ENCODE results near the gene MXRA8.
"Not testable (repeated sequence)": the region's sequence is repeated elsewhere in the genome, so short reads cannot be mapped to it uniquely, and the experiment has no call there.

Gene MXRA8

DNA sequence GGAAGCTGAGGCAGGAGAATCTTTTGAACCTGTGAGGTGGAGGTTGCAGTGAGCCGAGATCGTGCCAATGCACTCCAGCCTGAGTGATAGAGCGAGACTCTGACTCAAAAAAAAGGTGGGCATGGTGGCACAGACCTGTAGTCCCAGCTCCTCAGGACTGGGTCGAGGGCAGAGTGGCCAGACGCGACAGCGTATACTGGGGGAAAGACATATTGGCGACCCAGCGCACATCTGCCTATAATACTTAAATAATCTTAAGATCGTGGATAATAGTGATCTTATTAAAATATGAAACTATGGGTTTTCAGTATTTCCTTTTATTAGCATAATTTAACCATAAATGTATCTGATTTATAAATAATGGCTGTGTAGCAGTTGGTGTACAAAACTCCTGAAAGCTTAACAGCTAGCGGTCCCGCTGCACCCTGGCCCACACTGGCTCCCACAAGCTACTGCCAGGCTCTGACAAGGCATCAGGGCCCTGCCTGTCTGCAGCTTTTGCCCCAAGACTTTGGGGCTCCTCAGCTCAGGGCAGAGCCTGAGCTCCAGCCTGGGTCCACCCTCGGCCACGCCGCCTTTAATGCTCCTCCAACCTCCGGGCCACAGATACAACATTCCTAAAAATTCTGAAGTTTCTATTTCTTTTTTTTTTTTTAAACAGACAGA lies 19.3 kb upstream of the MXRA8 start:
- Mint-ChIP-seq H3K4me1 (peaks cover 14% of the 10 kb centered on the region), H3K36me3 (peaks cover 1% of the 10 kb centered on the region), H3K27me3 (no peaks in the 10 kb centered on the region), H3K9me3 (no peaks in the 10 kb centered on the region), H3K27ac (no peak overlapping the region), H3K4me3 (no peak overlapping the region)
- DNase-seq (ENCODE audit: low spot score in 2 of 2), result no peak
- ATAC-seq (ENCODE audit: low read depth), result no peak

DNA sequence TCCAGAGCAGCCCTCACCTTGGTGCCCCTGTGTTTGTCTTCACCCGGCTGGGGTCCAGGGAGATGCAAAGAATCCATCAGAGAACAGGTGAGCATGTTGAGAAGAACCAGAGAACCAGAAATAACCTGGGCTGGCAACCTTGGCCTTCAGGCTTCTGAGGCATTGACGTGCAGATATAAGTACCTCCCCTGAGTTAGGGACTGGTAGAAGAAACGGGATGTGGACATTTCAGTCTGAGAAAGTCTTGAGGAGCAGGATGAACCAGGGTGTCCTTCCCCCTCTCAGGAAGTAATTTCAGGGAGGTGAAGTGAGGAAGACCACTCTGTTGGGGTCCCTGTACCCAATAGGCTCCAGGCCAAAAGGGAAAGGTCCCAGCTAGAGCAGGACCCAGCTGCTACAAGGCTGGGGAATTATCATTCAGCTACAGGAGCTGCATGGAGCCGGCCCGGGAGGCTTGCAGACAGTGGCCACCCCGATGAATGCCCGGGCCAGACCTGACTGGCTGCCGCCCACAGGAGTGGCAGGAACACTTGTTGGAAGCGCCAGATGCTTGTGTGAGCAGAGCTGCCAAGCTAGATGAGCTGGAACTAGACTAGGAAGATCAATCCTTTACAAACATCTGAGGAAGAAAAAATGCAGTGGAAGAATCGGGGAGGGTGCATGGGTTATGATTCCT lies 18.3 kb upstream of the MXRA8 start:
- H3K36me3 Mint-ChIP-seq, result no peaks in the 10 kb centered on the region
- H3K27ac Mint-ChIP-seq, result no peak overlapping the region
- peaks cover 6% of the 10 kb centered on the region for H3K4me1 Mint-ChIP-seq
- H3K9me3 Mint-ChIP-seq, result no peaks in the 10 kb centered on the region
- ATAC-seq (ENCODE audit: low read depth) (no peak), DNase-seq (ENCODE audit: low spot score in 2 of 2) (no peak)
- no peak overlapping the region for H3K4me3 Mint-ChIP-seq
- no peaks in the 10 kb centered on the region for H3K27me3 Mint-ChIP-seq

DNA sequence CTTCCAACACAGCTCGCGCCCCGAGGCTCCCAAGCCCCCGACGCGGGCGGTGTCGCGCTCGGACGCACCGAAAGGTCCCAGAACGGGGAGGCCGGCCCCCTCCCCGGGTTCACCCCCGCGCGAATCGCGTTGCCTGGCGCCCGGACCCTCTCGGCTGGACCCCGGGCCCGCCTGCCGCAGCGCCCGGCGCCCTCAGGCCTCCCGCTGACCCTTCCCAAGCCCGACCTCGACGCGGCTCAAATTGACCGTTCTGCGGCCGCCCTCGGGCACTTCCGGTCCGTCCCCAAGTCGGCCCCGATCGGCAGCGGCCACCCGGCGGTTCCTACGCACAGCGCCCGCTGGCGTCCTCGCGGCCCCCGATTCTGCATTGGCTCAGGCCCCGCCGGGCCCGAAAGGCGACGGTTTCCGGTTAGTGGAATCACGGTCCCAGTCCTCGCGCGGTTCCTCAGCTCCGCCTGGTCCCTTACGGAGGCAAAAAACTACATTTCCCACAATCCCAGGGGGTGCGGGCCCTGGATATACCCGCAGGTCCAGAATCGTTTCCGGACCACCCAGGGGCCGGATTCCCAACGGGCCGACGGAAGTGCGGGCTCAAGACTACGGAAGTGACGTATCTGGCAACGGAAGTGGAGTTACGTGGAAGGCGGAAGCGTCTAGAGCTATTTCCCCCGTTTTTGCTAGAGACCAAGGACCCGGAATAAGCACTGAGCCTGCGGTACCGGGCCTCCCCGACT lies 16.7 kb upstream of the MXRA8 start, which contains the start of gene AURKAIP1:
Gene AURKAIP1 (minus strand): TSS at position 279 of the 734 bp plus-strand sequence. CDS start 451 bp downstream, outside the sequence.
- ATAC-seq (ENCODE audit: low read depth) (peak; percentile 84), DNase-seq (ENCODE audit: low spot score in 2 of 2) (peak; percentile 87 to 96)
- peak within 1 kb of the TSS; percentile 83 for H3K4me3 Mint-ChIP-seq
- peak within 1 kb of the TSS; percentile 85 for H3K27ac Mint-ChIP-seq
- H3K36me3 Mint-ChIP-seq, result no peaks in the 10 kb centered on the region
- H3K9me3 Mint-ChIP-seq, result no peaks in the 10 kb centered on the region
- peaks cover 5% of the 10 kb centered on the region for H3K4me1 Mint-ChIP-seq
- H3K27me3 Mint-ChIP-seq, result no peaks in the 10 kb centered on the region

DNA sequence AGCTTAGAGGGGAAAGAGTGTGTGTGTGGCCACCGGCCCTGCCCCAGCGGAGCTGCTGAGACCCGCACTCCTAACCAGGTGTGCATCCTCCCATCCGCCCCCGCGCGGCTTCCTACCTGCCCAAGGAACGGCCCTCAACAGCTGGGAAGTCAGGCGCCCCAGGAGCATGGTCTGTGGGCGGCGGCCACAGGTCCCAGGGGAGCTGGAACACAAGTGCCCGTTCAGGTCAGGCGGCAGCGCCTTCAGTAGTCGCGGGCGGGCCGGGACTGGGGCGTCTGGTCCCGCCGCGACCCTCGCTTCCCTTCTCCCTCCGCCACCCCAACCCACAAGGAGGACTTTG lies 16.2 kb upstream of the MXRA8 start:
- ATAC-seq (ENCODE audit: low read depth) (no peak), DNase-seq (ENCODE audit: low spot score in 2 of 2) (peak in 1 of 2 donors; percentile 43)
- peak overlapping the region; percentile 83 for H3K4me3 Mint-ChIP-seq
- H3K4me1 Mint-ChIP-seq, result peaks cover 5% of the 10 kb centered on the region
- no peaks in the 10 kb centered on the region for H3K27me3 Mint-ChIP-seq
- H3K9me3 Mint-ChIP-seq, result no peaks in the 10 kb centered on the region
- no peaks in the 10 kb centered on the region for H3K36me3 Mint-ChIP-seq
- H3K27ac Mint-ChIP-seq, result peak overlapping the region; percentile 85

DNA sequence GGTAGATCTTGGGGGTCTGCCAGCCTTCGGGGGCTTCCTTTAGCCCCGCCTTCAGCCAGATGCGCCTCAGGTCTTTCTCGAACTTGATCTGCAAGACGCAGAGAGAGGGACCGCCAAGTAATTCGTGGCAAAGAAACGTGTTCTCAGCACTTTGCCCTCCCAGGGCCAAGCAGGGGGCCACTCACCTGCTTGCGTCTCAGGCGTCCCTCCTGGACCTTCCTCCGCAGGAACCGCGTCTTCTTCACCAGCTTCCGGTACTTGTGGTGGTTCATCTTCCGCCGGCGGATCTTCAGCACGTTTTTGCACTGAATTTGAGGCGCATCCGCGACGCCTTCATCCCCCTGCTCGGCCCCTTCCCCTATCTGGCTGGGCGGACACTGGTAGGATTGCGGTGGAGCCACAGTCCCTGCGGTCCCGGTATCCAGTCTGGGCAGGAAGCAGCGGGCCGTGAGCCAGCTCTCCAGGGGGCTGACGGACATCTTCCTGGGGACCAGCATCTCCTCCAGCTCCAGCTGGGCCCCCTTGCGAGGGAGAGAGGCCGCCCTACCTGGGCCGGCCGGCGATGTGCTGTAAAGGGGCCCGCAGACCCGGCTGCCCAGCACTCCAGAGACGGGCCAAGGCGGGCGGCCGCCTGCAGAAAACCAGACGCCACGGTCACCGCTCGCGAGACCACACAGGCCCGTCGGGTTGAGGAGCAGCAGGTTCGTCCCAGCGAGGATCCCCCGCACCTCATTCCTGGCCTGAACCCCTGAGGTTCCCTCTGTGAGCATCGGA lies 15.6 kb upstream of the MXRA8 start:
- Mint-ChIP-seq H3K27ac (no peak overlapping the region), H3K9me3 (no peaks in the 10 kb centered on the region), H3K36me3 (no peaks in the 10 kb centered on the region), H3K4me3 (peak overlapping the region; percentile 83), H3K27me3 (no peaks in the 10 kb centered on the region), H3K4me1 (peaks cover 5% of the 10 kb centered on the region)
- ATAC-seq (ENCODE audit: low read depth) (no peak), DNase-seq (ENCODE audit: low spot score in 2 of 2) (peak in 1 of 2 donors; percentile 27)

GRCh38 chr1:1373051-1373814 lies 14.9 kb upstream of the MXRA8 start:
- ATAC-seq (ENCODE audit: low read depth) (no peak), DNase-seq (ENCODE audit: low spot score in 2 of 2) (no peak)
- no peaks in the 10 kb centered on the region for H3K27me3 Mint-ChIP-seq
- no peaks in the 10 kb centered on the region for H3K36me3 Mint-ChIP-seq
- no peak overlapping the region for H3K4me3 Mint-ChIP-seq
- H3K27ac Mint-ChIP-seq, result no peak overlapping the region
- H3K4me1 Mint-ChIP-seq, result peaks cover 5% of the 10 kb centered on the region
- H3K9me3 Mint-ChIP-seq, result no peaks in the 10 kb centered on the region

DNA sequence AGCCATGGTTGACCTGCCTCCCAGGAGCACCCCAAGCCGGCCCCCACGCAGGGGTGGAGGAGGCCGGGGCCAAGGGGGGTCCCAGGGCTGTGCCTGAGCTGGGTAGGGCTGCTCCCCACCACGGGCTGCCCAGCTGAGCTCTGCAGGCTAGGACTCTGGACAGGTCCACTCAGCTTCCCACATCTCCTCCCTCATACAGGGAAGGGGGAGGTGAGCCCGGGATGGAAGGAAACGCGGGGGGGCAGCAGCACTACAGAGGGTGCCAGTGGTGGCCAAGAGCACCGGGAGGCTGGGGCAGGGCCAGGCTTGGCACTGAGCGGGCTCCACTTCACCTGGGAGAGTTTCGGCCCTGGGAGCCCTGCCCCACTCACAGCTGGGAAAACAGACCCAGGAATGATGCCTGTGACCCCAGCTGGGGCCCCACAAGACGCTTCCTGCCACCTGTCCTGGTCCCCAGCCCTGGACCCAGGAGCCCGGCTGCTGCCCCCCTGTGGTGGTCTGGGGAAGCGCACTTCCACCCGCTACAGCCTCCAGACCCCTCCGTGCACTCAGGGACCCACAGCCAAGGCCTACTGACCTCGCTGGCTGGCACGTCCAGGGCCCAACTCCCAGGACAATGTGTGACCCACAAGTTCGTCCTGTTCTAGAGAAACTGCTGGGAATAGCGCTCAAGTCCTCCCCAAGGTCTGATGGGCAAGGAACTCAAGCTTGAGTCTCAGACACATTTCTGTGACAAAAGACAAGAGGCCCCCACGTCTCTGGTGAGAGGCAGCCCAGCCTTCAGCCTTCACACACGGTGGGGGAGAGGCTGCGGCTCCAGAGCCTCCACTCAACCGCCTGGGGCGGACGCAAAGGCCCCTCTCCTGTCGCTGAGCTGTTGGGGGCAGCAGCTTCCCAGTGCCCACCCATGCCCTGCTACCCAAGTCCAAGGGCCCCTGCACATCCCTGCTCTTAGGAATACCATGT lies 13.7 kb upstream of the MXRA8 start:
- Mint-ChIP-seq H3K27me3 (no peaks in the 10 kb centered on the region), H3K27ac (no peak overlapping the region), H3K9me3 (no peaks in the 10 kb centered on the region), H3K4me1 (peaks cover 5% of the 10 kb centered on the region), H3K36me3 (no peaks in the 10 kb centered on the region), H3K4me3 (peak overlapping the region; percentile 27)
- peak; percentile 82 to 92 for DNase-seq (ENCODE audit: low spot score in 2 of 2)
- peak; percentile 25 for ATAC-seq (ENCODE audit: low read depth)

- no peaks in the 10 kb centered on the region for H3K27me3 Mint-ChIP-seq
- H3K27ac Mint-ChIP-seq, result no peak overlapping the region
- H3K9me3 Mint-ChIP-seq, result no peaks in the 10 kb centered on the region
These were observed 13.0 kb upstream of the MXRA8 start for GRCh38 chr1:1371364-1371745.

DNA sequence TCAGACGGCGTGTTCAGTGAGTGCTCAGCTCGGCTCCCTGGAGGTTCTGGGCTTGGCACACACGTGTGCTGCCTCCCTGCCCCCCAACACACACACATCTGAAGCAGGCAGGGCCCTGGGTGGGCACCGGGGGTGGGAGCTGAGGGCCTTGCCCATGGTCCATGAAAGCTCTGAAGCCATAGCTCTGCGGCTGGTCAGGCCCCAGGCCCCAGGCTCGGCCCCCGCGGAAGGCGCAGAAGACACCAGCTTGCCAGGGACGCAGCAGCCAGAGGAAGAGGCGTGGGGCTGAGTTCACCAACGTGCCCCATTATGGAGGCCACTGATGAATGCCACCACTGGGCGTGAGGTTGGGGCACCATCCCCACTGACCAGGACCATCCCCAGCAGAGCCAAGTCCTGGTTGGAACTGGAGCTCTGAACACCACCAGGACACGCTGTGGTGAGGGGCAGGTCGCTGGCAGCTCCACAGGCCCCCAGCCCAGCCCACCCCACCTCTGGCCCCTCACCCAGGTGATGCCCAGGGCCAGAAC lies 12.5 kb upstream of the MXRA8 start:
- ATAC-seq (ENCODE audit: low read depth), result no peak
- Mint-ChIP-seq H3K9me3 (no peaks in the 10 kb centered on the region), H3K36me3 (no peaks in the 10 kb centered on the region), H3K27me3 (no peaks in the 10 kb centered on the region), H3K27ac (no peak overlapping the region), H3K4me3 (no peak overlapping the region), H3K4me1 (peaks cover 4% of the 10 kb centered on the region)
- DNase-seq (ENCODE audit: low spot score in 2 of 2), result no peak

More at GRCh38 chr1:1371364-1371745, 13.0 kb upstream of the MXRA8 start:
- no peak for ATAC-seq (ENCODE audit: low read depth)
- H3K4me1 Mint-ChIP-seq, result peaks cover 4% of the 10 kb centered on the region
- no peak overlapping the region for H3K4me3 Mint-ChIP-seq
- no peaks in the 10 kb centered on the region for H3K36me3 Mint-ChIP-seq
- DNase-seq (ENCODE audit: low spot score in 2 of 2), result no peak

DNA sequence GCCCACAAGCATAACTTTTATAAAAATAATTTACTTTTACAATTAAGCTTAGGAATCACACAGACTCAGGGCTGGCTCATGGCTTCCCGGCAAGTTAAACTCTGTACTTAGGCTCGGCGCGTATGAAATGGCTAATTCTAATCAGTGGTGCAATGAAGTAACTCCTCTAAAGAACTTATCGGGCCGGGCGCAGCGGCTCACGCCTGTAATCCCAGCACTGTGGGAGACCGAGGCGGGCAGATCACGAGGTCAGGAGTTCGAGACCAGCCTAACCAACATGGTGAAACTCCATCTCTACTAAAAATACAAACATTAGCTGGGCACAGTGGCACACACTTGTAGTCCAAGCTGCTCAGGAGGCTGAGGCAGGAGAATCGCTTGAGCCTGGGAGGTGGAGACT lies 11.7 kb upstream of the MXRA8 start:
- H3K27me3 Mint-ChIP-seq; ATAC-seq (ENCODE audit: low read depth); H3K27ac Mint-ChIP-seq: not testable (repeated sequence)

DNA sequence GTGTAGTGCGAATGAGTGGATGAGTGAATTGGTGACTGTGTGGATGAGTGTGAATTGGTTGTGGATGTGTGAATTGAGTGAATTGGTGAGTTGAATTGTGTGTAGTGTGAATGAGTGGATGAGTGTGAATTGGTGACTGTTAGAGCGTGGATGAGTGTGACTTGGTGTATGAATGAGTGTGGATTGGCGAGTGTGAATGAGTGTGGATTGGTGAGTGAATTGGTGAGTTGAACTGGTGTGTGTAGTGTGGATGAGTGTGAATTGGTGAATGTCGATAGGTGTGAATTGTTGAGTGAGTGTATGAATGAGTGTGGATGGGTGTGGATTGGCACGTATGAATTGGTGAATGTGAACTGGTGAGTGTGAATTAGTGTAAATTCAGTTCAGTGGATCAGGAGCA lies 9.0 kb upstream of the MXRA8 start:
- Mint-ChIP-seq H3K27me3 (no peaks in the 10 kb centered on the region), H3K4me3 (no peak overlapping the region), H3K27ac (no peak overlapping the region), H3K4me1 (peaks cover 2% of the 10 kb centered on the region), H3K9me3 (no peaks in the 10 kb centered on the region), H3K36me3 (no peaks in the 10 kb centered on the region)
- ATAC-seq (ENCODE audit: low read depth), result no peak
- DNase-seq (ENCODE audit: low spot score in 2 of 2), result no peak

More for the DNA sequence above, 11.7 kb upstream of the MXRA8 start:
- not testable (repeated sequence) for H3K36me3 Mint-ChIP-seq; H3K4me3 Mint-ChIP-seq; H3K9me3 Mint-ChIP-seq; DNase-seq (ENCODE audit: low spot score in 2 of 2); H3K4me1 Mint-ChIP-seq

GRCh38 chr1:1366699-1367066 lies 8.3 kb upstream of the MXRA8 start:
- Mint-ChIP-seq H3K27ac (no peak overlapping the region), H3K4me3 (no peak overlapping the region), H3K4me1 (no peaks in the 10 kb centered on the region), H3K9me3 (no peaks in the 10 kb centered on the region), H3K36me3 (no peaks in the 10 kb centered on the region), H3K27me3 (no peaks in the 10 kb centered on the region)
- ATAC-seq (ENCODE audit: low read depth) (no peak), DNase-seq (ENCODE audit: low spot score in 2 of 2) (no peak)
